Iris pigment epithelial cell (primary cell): ENCODE results near the gene UNKL.

Source experiments
- DNase-seq: peaks from one replicate; pipeline ENCODE4 v3.0.0-alpha.2; 2011; ENCODE audit warnings: low read depth

Gene UNKL

DNA sequence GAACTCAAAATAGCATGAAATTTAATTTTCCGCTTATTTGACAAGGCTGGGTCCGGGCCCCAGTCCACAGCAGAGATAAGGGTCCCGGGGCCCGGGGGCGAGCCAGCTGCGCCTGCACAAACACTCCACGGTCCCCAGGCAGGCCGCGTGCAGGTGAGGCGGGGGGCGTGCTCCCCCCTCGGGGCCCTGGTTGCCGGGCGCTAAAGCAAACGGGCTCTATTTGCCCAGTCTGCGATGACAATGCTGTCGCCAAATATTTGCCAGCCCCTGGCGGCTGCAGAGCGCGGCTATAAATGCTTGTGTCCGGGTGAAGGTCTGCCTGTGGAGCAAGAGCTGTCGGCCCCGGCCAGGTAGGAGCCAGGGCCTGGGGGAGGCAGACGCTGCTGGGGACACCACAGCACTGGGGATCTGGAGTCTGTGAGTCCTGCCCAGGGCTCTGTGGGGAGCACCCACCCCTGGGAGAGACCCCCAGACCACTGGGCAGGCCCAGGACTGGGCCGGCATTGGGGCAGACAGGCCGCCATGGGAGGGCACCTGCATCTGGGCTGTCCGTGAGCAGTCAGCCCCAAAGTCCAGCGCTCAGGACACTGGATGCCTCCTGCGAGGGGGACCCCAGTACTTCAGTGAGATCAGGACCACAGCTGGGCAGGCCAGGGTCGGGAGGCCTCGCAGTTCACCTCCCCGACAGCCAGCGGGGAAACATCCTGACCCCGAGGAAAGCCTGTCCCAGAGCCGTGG is 16.4 kb upstream of the UNKL start, which contains the start of gene PERCC1:
TSS of gene PERCC1 (plus strand) at position 320 of the 738 bp plus-strand sequence. CDS start 1,516 bp downstream, outside the sequence.
- no peak for DNase-seq

DNA sequence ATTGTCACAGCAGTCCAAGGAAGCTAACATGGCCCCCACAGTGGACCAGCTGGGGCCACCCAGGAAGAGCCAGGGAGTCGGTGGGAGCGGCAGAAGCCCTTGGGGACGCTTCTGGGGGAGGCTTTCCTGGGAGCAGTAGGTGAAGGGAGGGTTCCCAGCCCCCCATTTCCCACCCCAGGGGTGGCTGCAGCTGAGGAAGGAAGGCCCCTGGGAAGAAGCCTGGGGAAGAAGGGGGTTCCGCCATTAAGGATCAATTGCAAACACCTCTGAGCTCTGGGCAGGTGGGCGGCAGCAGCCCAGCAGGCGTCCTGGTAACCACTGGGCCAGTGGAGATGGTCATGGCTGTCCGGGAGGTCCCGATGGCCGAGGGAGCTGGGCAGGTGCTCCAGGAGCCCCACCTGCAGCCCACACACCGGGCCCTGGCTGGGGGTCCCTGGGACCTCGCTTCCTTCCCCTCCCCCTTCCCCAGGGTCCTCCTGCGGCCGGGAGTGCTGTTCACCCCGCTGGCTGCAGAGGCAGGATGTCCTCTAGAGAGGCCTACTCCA is 15.8 kb upstream of the UNKL start:
- DNase-seq: no peak

DNA sequence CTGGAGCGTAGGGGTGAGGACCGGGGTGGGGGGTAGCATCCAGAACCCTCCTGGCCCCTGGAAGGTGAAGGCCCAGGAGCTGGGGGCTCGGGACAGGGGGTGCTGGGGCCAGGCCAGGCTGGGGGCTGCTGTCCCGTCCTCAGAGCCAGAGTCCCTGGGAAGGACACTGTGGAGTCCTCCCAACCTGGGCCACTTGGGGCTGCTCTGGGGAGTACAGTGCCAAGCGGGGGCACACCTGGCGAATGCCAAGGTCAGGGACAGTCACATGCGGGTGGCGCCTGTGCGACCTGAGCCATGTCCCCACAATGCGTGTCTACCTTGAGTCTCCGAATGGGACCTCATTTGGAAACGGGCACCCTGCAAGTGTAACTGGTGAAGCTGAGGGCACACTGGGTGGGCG is 15.1 kb upstream of the UNKL start:
- DNase-seq: no peak

DNA sequence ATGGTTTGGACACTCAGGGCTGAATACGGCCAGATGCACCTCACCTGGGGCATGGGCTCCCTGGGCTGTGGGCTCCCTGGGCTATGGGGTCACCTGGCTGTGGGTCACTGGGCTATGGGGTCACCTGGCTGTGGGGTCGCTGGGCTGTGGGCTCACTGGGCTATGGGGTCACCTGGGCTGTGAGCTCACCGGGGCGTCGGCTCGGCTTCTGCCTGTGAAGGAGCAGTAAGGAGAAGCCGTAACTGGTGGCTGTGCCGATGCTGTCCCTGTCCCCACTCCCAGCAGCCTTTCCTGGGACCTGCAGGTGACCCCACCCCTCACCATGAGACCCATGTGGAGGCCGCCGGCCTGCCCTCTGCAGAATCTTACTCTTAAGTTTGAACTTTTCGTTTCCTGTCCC is 14.5 kb upstream of the UNKL start:
- no peak for DNase-seq

DNA sequence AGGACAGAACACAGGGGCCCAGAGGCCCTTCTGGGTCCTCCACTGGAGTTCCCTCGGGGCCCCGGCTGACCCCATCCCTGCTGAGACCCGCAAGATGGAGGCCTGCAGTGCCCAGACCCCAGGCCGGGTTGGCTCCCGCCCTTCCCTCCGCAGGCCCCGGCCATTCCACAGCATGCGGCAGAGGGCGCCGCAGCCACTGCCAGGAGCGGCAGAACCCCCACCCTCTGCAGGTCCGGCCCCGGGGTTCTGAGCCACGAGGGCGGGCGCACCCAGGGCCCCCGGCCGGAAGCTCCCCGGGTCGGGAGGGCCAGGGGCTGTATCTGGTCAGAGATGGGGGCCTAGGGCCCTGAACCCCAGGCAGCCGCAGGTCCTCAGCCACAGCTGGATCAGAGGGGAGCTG is 14.0 kb upstream of the UNKL start:
- peak; percentile 10 for DNase-seq

DNA sequence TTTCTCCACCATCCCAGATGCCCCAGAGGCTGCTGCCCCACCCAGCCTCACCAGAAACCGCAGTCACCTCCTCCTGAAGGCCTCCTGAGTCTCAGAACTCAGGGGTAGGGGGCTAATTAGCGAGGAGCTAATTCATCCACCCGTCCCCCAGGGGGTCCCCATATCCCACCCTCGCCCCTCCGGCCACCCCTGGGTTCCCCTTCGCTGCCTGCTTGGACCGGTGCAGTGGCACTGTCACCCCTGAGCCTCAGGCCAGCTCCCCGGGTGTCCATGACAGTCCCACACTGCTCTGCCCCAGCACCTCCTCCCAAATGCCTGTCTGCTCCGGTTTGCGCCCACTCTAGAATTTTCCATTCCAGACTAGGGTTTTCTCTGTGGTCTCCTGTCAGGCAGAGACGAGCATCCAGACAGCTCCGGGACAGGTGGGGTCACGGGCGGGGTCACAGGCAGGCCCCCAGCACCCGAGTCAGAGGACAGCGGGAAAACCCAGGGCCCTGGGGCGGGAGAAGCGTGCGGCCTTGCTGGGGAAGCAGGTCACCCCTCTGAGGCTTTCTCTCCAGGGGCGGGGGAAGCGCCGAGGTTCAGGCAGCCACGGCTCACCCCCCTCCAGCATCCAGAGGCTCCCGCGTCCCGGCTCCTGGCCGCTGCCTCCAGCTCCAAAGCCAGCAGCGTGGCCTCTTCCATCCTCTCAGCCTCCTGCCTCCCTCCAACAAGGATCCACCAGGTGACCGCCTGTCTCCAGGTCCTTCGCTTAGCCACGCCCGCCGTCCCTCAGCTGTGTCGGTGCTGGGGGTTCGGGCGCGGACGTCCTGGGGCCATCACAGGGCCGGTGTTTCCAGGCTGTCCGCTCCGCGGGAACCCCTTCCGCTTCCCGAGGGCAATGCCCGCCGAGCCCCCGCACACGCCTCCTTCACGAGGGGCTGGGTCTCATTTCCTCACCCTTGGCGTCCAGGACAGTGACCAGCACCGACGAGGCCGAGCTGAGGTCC is 13.3 kb upstream of the UNKL start:
- DNase-seq: no peak

DNA sequence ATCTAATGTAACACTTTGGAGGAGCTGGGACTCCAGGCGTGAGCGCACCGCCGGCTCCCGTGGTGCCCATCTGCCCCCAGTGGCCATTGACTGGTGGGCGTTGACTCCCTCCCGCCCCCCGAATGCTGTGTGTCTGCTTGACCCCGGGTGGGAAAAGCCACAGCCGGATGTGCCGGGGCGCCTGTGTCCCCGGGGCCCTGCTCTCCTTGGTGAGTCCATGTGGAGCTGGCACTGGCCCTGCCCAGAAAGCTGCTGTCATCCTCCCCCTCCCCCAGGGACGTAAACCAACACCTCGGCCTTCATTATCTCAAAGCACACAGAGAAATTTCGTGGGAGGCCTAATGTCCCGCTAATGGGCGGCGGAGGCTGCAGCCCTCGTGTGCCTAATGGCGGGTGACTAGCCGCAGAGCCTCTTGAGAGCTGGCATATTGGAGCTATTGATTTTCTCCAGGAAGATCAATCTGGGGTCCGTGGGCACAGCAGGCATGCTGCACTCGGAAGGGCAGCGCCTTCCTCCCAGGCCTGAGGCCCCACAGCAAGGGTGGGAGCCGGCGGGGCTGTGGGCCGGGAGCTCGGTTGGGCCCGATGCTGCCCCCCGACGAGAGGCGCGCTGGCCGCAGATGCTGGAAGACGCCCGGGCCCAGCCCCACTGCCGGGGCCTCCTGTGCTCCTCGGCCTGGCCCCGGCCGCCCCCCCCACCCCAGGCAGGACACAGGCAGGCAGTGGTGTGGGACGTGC is 12.4 kb upstream of the UNKL start:
- DNase-seq: no peak

DNA sequence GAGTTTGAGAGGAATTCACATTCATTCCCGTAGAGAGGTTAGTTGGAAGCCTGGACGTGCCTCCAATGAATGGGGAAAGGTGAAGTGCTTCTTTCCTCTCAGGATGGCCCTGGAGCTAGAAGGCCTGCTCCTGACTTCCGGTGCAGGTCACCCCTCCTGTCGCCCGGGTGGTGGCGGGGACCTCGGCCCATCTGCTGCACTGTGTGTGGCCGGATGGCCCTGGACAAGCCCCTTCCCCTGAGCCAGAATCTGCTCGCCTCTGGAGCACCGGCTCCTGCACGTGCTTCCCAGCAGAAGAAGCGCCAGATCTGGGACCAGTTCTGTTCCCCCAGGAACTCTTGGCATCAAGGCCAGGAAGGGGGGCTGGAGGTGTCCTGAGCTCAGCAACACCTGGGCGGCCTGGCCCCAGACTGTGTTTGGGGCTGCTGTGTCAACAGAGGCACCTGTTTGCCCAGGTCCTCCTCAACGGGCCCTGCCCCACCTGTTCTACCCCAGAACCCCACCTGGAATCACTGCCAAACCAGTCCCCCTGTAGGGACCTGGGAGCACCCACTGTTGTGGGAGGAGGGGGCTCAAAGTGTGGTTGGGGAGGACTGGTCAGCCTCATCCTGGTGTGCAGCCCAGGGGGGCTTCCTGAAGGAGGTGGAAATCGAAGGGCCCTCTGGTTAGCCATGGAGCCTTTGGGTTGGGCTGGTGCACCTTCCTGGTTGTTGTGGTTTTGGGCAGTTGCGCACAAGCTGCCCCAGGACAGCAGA is 11.3 kb upstream of the UNKL start:
- DNase-seq: no peak

DNA sequence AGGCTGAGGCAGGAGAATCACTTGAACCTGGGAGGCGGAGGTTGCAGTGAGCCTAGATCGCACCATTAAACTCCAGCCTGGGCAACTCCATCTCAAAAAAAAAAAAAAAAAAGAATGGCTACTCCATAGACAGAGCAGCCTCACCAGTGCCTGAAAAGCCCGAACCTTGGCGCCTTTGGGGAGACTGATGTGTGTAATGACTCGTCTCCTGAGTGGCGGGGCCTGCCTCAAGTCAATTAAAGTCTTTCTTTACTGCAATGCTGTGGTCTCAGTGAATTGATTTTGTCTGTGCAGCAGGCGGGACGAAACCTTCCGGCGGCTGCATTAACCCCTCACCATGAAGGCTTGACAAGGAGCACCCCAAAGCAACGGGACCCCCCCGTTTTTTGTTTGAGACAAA is 9.5 kb upstream of the UNKL start:
- no peak for DNase-seq

DNA sequence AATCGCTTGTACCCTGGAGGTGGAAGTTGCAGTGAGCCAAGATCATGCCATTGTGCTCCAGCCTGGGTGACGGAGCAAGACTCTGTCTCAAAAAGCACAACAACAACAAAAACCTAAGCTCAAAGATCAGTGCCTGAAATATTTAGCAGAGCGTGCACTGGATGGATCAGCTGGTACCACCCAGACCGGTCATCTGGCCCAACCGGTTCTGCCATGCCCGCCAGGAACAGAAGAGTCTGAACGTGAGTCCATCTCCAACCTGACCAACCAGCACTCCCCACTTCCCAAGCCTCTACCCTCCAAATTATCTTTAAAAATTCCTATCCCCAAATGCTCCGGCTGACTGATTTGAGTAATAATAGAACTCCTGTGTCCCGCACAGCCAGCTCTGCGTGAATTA is 7.6 kb upstream of the UNKL start:
- DNase-seq: no peak

DNA sequence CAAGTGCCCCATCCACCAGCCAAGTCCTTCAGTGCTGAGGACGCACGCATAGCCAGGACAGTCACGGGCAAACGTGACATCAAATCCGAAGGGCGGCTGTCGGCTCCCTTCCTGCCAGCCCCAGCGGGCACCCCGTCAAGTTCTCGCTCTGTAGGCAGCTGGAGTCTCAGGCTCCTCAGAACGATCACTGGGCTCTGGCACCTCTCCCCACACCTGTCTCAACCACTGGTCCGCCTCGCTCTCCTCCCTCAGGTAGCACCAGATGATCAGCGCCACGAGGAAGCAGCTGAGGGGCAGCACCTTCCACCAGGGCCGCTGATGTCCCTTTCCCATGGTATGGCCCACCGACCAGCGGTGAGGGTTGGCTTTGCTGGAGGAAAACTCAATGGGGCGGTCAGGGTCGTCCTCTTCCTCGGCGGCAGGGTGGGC is 5.6 kb upstream of the UNKL start:
- no peak for DNase-seq

DNA sequence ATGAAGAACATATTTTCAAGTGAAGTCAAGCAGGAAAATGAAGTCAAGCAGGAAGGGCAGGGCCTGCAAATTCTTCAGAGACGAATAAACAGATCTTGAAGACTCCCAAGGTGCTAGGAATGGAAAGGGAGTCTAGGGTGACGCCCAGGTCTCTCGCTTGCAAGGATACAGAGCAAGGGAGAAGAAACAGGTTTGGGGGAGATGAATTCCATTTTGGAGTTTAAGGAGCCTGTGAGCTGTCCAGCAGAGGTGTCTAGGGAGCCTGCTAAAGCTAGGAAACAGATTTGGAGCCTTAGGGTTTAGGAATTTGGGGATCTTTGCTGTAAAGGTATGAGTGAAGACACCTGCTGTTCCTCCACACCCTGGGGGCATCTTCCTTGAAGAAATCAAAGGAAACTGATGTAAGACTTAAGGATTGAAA is 2.0 kb upstream of the UNKL start:
- no peak for DNase-seq

DNA sequence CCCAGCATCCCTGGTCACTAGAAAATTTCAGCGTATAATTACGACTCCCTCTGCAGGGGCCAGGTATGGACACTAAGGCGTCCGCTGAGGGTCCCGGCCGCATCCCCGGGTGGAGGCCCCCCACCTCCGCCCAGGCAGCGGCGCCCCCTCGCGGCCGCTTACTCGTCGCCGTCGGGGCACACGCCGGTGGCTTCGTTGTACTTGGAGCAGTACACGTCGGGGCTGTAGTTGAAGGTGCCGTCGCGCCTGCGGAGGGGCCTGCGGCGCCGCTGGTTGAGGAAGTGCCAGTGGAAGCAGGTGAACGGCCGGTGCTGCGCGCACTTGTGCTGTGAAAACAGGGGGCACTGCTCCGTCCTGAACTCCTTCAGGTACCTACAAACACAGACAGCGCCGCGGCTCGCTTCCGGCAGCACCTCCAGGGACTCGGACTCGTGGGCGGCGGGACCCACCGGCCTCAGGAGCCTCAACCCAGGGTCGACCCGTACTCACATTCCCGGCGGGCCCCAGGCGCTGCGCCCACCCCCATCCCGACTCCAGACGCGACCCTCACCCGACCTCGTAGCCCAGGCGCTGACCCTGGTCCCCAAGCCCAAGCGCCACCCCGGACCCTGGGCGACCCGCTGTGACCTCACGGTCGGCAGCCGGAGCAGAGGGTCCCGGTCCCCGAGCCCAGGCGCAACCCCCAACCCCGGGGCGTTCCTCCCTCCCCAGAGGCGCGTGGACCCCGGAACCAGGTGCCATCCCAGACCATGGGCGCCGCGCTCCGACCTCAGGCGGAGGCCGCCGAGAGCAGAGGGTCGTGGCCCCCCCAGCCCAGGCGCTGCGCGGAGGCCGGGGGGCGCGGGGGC is 596 bp downstream of the UNKL start:
- peak; percentile 41 for DNase-seq

DNA sequence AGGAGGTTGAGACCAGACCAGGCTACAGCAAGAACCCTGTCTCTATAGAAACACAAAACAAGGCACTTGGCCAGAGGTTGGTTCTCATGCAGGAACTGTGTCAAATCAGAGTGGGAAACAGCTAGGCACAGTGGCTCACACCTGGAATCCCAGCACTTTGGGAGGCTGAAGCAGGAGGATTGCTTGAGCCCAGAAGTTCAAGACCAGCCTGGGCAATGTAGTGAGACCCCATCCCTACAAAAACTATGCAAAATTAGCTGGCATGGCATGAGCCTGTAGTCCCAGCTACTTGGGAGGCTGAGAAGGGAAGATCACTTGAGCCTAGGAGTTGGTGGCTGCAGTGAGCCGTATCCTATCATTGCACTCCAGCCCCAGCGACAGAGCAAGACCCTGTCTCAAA is 1.7 kb downstream of the UNKL start:
- no peak for DNase-seq

DNA sequence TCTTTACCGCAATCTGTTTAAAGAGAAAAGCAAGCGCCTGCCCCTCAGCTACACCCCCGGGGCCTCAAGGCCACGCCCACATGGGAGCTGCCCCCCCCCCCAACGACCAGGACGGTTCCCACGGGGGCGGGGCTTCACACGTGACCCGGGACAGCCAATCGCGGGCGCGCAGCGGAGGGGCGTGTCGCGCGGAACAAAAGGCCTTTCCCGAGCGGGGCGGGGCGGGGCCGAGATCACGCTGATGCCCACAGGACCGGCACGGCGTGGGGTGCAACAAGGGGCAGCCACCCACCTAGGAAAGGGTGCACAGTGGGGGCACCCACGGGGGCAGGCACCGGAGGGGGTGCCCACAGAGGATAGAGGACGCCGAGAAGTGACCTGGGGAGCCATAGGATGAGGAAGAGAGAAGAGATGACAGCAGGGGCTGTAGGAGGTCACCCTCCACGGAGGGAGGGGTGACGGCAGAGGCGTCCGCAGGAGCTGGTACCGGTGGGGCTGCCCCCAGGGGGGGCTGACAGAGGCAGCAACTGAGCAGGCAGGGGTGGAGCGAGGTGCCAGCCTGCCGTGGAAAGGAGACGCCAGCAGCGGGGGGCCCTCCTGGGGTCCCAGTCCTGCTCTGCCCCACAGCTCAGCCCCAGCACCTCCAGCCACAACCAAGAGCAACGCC is 6.2 kb downstream of the UNKL start:
- peak; percentile 84 for DNase-seq

DNA sequence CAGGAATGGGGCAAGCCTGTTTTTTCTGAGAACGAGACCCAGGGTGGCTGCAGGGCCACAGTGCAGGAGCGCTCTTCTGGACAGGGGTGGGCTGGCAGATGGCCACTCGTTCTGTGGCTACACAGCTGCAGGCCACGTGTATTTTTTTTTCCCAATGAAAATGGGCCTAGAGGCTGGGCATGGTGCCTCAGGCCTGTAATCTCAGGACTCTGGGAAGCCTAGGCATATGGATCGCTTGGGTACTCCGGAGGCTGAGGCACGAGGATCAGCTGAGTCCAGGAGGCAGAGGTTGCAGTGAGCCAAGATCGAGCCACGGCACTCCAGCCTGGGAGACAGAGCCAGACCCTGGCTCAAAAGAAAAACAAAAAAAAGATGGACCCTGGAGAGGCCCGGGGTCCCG is 6.8 kb downstream of the UNKL start:
- peak; percentile 12 for DNase-seq

DNA sequence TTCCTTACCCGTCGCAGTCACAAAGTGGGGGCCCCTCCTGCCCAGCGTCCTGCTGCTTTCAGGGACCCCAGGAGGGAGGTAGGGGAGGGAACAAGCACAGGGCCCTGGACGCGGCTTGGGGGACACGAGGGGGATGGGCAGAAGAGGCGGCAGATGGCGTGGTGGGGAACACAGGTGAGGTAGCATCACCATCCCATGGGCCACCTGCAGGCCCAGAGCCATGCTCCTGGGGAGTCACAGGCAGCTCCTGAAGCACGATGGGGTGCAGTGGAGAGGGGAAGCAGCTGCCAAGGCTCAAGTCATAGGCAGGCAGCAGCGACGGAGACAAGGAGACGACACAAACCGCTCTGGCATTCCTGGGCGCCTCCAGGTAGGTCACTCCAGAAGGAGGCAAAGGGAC is 10.8 kb downstream of the UNKL start:
- no peak for DNase-seq

DNA sequence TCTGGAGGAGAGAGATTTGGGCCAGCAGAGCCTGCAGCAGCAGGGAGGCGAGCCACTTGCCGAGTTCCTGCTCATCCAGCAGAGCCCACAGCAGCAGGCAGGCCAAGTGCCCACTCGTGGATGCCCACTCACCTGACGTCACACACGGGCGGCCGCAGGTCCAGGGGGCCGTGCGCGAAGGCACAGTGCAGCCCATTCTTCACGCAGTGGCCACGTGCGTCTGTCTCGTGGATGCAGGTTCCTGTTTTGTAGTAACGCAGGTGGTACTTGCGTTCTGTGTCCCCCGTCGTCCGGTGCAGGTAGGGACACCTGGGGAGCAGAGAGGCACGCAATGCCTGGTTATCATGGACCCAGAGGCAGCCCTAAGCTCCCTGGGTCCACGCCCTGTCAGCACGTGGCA is 11.5 kb downstream of the UNKL start:
- DNase-seq: no peak

DNA sequence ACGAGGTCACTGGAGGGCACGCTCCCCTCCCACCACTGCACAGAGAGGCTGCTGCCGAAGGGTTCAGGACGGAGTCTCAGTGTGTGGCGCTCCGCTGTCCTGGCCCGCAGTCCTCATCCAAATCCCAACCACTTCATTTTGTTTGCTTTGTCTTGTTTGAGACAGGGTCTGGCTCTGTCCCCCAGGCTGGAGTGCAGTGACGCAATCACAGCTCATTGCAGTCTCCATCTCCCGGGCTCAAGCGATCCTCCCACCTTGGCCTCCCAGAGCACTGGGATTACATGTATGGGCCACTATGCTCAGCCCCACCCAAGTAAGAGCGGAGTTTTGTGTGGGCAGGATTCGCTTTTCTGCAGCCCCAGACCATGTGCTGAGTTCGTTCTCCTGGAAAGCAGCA is 12.7 kb downstream of the UNKL start:
- no peak for DNase-seq
